GM18868 (cell line): Measurements from ENCODE around the gene SURF1.
"Not testable (repeated sequence)": the region's sequence is repeated elsewhere in the genome, so short reads cannot be mapped to it uniquely, and the experiment has no call there.

ENCODE experiments used
- ATAC-seq: cut with Tn5 transposase; IDR thresholded peaks from one replicate; pipeline ENCODE4 v1.9.1; 2021; ENCODE audit warnings: mild to moderate bottlenecking, moderate library complexity; ENCODE audit not compliant: unreplicated experiment

The SURF1 gene

GRCh38 chr9:133346021-133346785 is 10.1 kb downstream of the SURF1 start:
- ATAC-seq, result no peak

DNA sequence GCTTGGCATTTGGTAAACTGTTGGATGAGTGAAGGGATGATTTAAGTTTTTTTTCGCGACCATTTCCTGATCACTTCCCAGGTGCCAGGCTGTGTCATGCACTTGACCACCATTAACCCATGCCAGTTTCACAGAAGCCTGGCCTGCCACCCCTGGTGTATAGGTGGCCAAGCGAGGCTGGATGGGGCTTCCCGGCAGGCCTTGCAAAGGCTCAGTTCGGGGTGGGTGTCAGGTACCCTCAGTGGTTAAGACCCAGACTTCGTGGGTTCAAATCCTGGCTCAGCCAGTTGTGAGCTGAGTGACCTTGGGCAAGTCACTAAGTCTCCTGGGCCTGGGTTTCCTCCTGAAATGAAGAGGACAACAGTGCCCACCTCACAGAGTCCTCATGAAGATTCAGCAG is 10.7 kb downstream of the SURF1 start:
- no peak for ATAC-seq

DNA sequence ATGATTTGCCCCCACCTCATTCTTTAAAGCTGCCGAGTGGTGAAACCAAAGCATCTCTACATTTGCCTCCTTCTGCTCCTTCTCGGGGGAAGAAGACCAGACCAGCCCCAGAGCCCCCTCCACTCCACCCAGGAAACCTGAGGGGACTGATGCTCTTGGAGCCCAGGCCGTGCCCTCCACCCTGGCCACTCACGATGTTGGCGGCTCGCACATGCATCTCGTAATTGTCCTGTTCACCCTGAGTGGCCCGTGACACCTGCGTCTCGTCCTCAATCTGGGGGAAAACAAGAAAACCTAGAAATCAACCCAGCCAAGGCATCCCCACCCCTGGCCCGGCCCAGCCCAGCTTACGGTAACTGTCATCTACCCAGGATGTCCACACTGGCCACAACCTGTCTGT is 11.3 kb downstream of the SURF1 start:
- ATAC-seq, result no peak

- no peak for ATAC-seq
Observed at GRCh38 chr9:133344071-133344470, 12.2 kb downstream of the SURF1 start.

DNA sequence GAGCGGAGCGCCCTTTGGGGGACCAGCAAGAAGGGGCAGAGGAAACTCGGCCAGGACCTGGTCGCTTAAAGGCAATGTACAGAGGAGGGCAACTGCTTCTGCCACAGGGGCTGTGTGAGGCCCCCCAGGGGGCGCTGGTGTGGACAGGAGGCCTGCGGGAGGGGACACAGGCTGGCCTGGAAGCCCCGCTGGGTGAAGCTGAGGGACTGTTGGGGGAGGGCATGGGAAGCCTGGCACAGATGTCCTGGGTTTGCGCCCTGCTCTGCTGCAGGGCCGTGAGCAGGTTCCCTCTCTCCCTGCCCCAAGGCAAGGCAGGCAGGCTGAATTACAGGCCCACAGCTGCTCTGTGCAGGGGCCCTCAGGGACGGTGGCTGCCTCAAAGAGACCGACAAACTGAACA is 13.7 kb downstream of the SURF1 start:
- ATAC-seq, result no peak

- no peak for ATAC-seq
Observed at GRCh38 chr9:133342069-133342406, 14.2 kb downstream of the SURF1 start.

DNA sequence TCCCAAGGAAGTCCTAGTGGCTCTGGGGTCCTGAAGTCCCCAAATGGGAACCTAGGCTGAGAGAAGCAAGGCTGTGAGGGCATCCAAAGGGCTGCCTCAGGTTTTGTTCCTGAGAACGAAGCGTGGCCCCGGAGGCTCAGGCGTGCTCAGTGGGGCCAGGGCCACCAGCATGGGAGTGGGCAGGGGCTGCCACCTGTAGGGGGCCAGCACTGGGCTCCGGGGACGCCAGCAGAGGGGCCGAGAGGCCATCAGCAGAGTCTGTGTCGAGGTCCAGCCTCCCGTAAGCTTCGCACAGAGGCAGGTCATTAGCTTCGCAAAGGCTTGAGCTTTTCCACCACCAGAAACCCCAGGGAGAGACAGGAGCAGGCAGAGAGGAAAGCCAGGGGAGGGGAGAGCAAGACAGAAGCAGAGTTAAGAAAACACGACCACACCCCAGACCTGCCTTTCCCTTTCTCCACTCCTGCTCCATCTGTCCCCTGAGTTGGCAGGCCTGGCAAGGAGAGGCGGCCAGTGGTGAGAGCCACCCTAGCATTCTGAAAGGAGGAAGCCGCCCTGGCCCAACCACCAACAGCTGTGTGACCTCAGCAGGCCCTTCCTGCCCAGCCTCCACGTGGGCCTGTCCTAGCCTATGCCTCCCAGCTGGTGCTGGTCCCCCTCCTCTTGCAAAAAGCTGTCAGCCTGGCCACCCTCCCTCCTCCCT is 14.8 kb downstream of the SURF1 start:
- ATAC-seq, result no peak

DNA sequence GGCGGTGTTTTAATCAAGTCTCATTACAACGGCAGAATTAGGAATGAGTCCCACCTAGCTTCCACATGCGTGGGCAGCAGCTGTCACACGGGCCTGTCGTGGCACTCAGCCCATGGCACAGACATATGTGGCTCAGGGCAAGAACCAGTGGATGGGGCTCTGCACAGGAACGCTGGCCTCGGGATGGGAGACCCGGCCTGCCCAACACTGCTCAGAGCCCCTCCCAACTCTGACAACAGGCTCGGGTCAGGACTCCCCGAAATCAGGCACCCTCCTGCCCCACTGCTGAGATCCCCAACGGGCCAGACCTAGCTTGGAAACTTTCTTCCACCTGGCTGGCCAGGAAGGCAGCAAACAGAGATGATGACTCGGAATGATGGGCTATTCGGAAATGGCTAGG is 15.4 kb downstream of the SURF1 start:
- ATAC-seq, result no peak

DNA sequence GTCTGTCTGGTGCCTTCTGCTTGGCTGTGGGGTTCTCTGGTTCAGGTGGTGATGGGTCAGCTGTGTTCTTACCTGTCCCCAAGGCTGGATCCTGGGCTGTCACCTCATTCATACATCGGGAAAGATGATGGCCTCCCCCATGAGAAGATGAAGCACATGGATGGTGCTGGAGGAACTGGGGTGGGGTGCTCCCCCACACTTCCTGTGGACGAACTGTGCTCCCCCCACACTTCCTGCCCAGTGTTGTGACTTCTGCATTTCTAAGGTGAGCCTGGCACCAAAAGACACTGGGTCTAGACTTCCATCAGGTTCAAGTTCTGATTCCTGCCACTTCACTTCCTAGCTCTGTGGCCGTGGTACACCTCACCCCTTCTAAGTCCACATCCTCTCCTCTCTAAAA is 16.0 kb downstream of the SURF1 start:
- ATAC-seq, result no peak

DNA sequence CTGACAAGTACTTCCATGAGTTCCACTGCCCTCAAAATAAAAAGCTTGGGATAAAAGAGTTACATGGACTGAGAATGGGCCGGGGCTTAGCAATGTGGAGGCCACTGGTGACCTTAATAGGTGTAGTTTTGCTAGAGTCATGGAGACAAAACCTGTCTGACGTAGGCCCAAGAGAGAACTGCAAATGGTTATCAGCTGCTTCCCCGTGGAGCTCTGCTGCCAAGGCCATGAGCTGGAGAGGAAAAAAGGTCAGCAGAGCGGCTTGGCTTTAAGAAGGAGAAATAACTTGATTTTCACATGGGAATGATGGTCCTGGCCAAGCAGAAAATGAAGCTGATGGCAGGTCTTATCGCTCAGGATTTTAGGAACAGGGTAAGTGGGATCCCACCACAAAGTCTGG is 16.6 kb downstream of the SURF1 start:
- ATAC-seq, result no peak

GRCh38 chr9:133335924-133336811 is 20.1 kb downstream of the SURF1 start, which contains the start of gene SURF6:
Gene SURF6 (minus strand): TSS chr9:133336188. CDS start chr9:133336132, 56 bp downstream.
- peak; percentile 78 for ATAC-seq

DNA sequence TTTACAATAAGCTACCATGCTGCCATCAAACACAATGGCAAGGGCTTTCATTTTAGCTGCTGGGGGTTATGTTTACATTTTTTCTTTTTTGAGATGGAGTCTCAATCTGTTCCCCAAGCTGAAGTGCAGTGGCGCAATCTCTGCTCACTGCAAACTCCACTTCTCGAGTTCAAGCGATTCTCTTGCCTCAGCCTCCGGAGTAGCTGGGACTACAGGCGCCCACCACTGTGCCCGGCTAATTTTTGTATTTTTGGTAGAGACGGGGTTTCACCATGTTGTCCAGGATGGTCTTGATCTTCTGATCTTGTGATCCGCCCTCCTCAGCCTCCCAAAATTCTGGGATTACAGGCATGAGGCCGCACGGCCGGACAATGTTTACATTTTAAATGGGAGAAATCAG is 21.4 kb downstream of the SURF1 start:
- not testable (repeated sequence) for ATAC-seq

GRCh38 chr9:133334161-133334560 is 22.1 kb downstream of the SURF1 start:
- ATAC-seq, result no peak

- ATAC-seq, result no peak
Observed at GRCh38 chr9:133333566-133333965, 22.7 kb downstream of the SURF1 start.

DNA sequence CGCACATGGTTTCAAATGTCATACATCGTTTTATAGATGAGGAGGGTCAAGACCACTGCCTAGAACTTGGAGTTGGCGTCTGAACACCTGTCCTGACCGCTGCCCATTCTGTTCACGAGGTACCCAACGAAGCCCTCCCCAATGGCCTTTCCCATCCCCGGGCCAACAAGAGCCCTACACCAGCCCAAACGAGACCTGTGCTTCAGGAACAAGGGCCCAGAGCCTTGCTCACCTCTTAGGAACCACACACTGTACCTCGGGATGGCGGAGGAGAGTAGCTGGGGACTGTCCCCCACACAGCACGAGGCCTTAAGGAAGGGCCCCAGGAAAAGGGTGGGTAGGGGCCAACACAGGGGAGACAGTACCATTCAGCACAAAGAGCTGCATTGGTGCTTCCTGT is 23.3 kb downstream of the SURF1 start:
- ATAC-seq, result no peak

- no peak for ATAC-seq
Observed at GRCh38 chr9:133332381-133332730, 23.9 kb downstream of the SURF1 start.

- no peak for ATAC-seq
Observed at GRCh38 chr9:133331641-133332380, 24.5 kb downstream of the SURF1 start.

DNA sequence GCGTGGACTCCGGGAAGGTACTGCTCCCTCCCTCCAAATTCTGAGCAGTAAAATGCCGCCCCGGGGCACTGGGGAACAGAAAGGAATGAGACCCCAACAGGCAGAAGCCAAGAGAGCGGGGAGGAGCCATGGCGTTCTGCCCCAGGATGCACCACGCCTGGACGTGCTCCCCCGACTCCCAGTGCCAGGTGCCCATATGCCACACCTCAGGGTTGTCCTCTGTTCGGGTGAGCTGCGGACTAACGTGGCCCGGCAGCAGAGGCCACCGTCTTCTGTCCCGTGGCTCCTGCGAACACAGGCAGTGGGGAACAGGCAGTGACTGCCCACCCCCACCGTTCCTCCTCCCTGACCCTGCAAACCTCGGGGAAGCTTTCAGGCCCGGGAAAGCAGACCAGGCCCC is 25.1 kb downstream of the SURF1 start:
- ATAC-seq, result no peak

GRCh38 chr9:133329306-133330156 is 26.8 kb downstream of the SURF1 start:
- ATAC-seq, result not testable (repeated sequence)
